Measurements from ENCODE around the gene ZC3H12C.
"Not testable (repeated sequence)": the region's sequence is repeated elsewhere in the genome, so short reads cannot be mapped to it uniquely, and the experiment has no call there.

The ZC3H12C gene

GRCh38 chr11:110185121-110185591 is 92.0 kb downstream of the ZC3H12C start:
- DNase-seq (ENCODE audit: low read depth) = no peak

- no peak for DNase-seq (ENCODE audit: low read depth)
Measured at GRCh38 chr11:110185599-110185998, 92.4 kb downstream of the ZC3H12C start.

GRCh38 chr11:110186456-110186855 is 93.3 kb downstream of the ZC3H12C start:
- DNase-seq (ENCODE audit: low read depth) = no peak

GRCh38 chr11:110186867-110187266 is 93.7 kb downstream of the ZC3H12C start:
- no peak for DNase-seq (ENCODE audit: low read depth)

- DNase-seq (ENCODE audit: low read depth) = no peak
Measured at GRCh38 chr11:110187731-110188130, 94.5 kb downstream of the ZC3H12C start.

- DNase-seq (ENCODE audit: low read depth) = no peak
Measured at GRCh38 chr11:110190885-110191284, 97.7 kb downstream of the ZC3H12C start.

GRCh38 chr11:110192604-110193282 is 99.6 kb downstream of the ZC3H12C start:
- not testable (repeated sequence) for DNase-seq (ENCODE audit: low read depth)

- DNase-seq (ENCODE audit: low read depth) = not testable (repeated sequence)
Measured at GRCh38 chr11:110194211-110194766, 101.1 kb downstream of the ZC3H12C start.

- DNase-seq (ENCODE audit: low read depth) = no peak
Measured at GRCh38 chr11:110196241-110196754, 103.1 kb downstream of the ZC3H12C start.

- DNase-seq (ENCODE audit: low read depth) = no peak
Measured at GRCh38 chr11:110196884-110197420, 103.8 kb downstream of the ZC3H12C start.

- no peak for DNase-seq (ENCODE audit: low read depth)
Measured at GRCh38 chr11:110198031-110198729, 105.0 kb downstream of the ZC3H12C start.

- no peak for DNase-seq (ENCODE audit: low read depth)
Measured at GRCh38 chr11:110199184-110199981, 106.2 kb downstream of the ZC3H12C start.

- no peak for DNase-seq (ENCODE audit: low read depth)
Measured at GRCh38 chr11:110200241-110200640, 107.0 kb downstream of the ZC3H12C start.

GRCh38 chr11:110200836-110201235 is 107.6 kb downstream of the ZC3H12C start:
- DNase-seq (ENCODE audit: low read depth) = no peak

- DNase-seq (ENCODE audit: low read depth) = no peak
Measured at GRCh38 chr11:110207123-110207522, 113.9 kb downstream of the ZC3H12C start.

GRCh38 chr11:110208678-110209312 is 115.6 kb downstream of the ZC3H12C start:
- not testable (repeated sequence) for DNase-seq (ENCODE audit: low read depth)

GRCh38 chr11:110209313-110209694 is 116.1 kb downstream of the ZC3H12C start:
- not testable (repeated sequence) for DNase-seq (ENCODE audit: low read depth)

GRCh38 chr11:110217223-110217877 is 124.2 kb downstream of the ZC3H12C start:
- no peak for DNase-seq (ENCODE audit: low read depth)

- DNase-seq (ENCODE audit: low read depth) = no peak
Measured at GRCh38 chr11:110217936-110218335, 124.7 kb downstream of the ZC3H12C start.

GRCh38 chr11:110219006-110219785 is 126.0 kb downstream of the ZC3H12C start:
- DNase-seq (ENCODE audit: low read depth) = no peak

Data from activated T-helper 9 cell treated with anti-CD3 and anti-CD28 coated beads, Interleukin-2, amount 50 U/mL, for 16 hours (primary cell).